GM12878 (cell line): ENCODE results near the gene FAP. TPM values are rescaled to one million over a fixed set of nuclear protein-coding genes. Genes with fewer than 3 reads are reported as not detected.

Experiments used
- ATAC-seq: fragments of 200-7000 bp; cut with Tn5 transposase; 3 replicates; pipeline ENCODE4 v1.9.1; 2020; ENCODE audit warnings: mild to moderate bottlenecking, moderate library complexity
- BruUV-seq: library from RNA; stranded (reverse); fragments of 400-500 nt; replicated peaks from 2 replicates; lab custom pipeline; 2021; lab: Mats Ljungman, UMichigan
- CTCF ChIA-PET: fragments of 300-600 bp; sonication (Branson Sonifier 250); formaldehyde crosslinking; extraction: SDS; loops from one replicate; lab custom pipeline; 2021; ENCODE audit warnings: inconsistent platforms; lab: Yijun Ruan, JAX
- POLR2A ChIA-PET: fragments of 350-600 bp; formaldehyde crosslinking; extraction: SDS; loops from one replicate; lab custom pipeline; 2021; ENCODE audit warnings: inconsistent platforms; lab: Charles Lee
- RAD21 ChIA-PET: fragments of 300-600 bp; sonication (Branson Sonifier 250); formaldehyde crosslinking; loops from one replicate; lab custom pipeline; 2023; ENCODE audit warnings: antibody characterized with exemption; ENCODE audit not compliant: unreplicated experiment; lab: Charles Lee
- SMC1A ChIA-PET: fragments of 300-600 bp; sonication (Branson Sonifier 250); formaldehyde crosslinking; loops from one replicate; lab custom pipeline; 2023; ENCODE audit not compliant: unreplicated experiment, uncharacterized antibody; lab: Charles Lee
- DNase-seq: peaks from one replicate; pipeline ENCODE4 v3.0.0-alpha.2; 2011; ENCODE audit warnings: low read depth, low spot score
- FAIRE-seq: peaks from 3 replicates; lab custom pipeline; 2011; peaks lifted over from hg19 to GRCh38; lab: Jason Lieb, UNC
- H2AFZ ChIP-seq: 2 replicates; pipeline ENCODE4 v1.6.0; 2011; ENCODE audit warnings: low read depth, low read length, control low read depth; ENCODE audit not compliant: control insufficient read depth
- H3K27ac ChIP-seq: 2 replicates; pipeline ENCODE4 v1.5.1; 2011; ENCODE audit warnings: control low read depth; ENCODE audit not compliant: control insufficient read depth, insufficient read depth
- H3K27me3 ChIP-seq, 2 experiments: replicated peaks in 1 of 2; 2 replicates each; pipeline versions ENCODE4 v1.6.0 to v1.6.1; 2011; ENCODE audit warnings: low read length in 1 of 2; ENCODE audit not compliant: control insufficient read depth in 2 of 2, insufficient read depth in 2 of 2
- H3K36me3 ChIP-seq, 2 experiments: 2 replicates each; pipeline ENCODE4 v1.5.1; 2011; ENCODE audit warnings: low read length in 1 of 2; ENCODE audit not compliant: control insufficient read depth in 2 of 2, insufficient read depth in 2 of 2
- H3K4me1 ChIP-seq: 2 replicates; pipeline ENCODE4 v1.6.1; 2011; ENCODE audit warnings: mild to moderate bottlenecking, low read length, moderate library complexity, mixed read lengths; ENCODE audit not compliant: control insufficient read depth, insufficient read depth
- H3K4me2 ChIP-seq: 2 replicates; pipeline ENCODE4 v1.6.0; 2011; ENCODE audit warnings: control low read depth; ENCODE audit not compliant: control insufficient read depth, insufficient read depth
- H3K4me3 ChIP-seq: fragments of 200-600 bp; sonication (generic); 2 replicates; pipeline ENCODE4 v1.5.1; 2016
- H3K79me2 ChIP-seq: 2 replicates; pipeline ENCODE4 v1.6.0; 2011; ENCODE audit warnings: low read length; ENCODE audit not compliant: control insufficient read depth, insufficient read depth
- H3K9ac ChIP-seq: 2 replicates; pipeline ENCODE4 v1.8.0; 2011; ENCODE audit warnings: low read length, control low read depth, mixed read lengths; ENCODE audit not compliant: control insufficient read depth, insufficient read depth
- H3K9me3 ChIP-seq: replicated peaks from 3 replicates; pipeline ENCODE4 v1.5.1; 2011; ENCODE audit warnings: mild to moderate bottlenecking, low read length; ENCODE audit not compliant: control insufficient read depth, insufficient read depth
- H4K20me1 ChIP-seq: 2 replicates; pipeline ENCODE4 v1.6.0; 2011; ENCODE audit not compliant: control insufficient read depth, insufficient read depth
- EZH2 ChIP-seq: IDR thresholded peaks from 2 replicates; pipeline ENCODE4 v1.6.1; 2012; ENCODE audit warnings: low read depth, mild to moderate bottlenecking, control low read depth, inconsistent platforms, low read length, borderline replicate concordance; ENCODE audit not compliant: control insufficient read depth
- IRF4 ChIP-seq: IDR thresholded peaks from 2 replicates; pipeline ENCODE4 v1.6.1; 2011; ENCODE audit warnings: low read depth, low read length
- IRF5 ChIP-seq: fragments of 450-650 bp; IDR thresholded peaks from 2 replicates; pipeline ENCODE4 v1.6.1; 2017; ENCODE audit warnings: borderline replicate concordance
- NKRF ChIP-seq: fragments of 450-650 bp; conservative IDR thresholded peaks from 2 replicates; pipeline ENCODE4 v1.6.1; 2017; ENCODE audit warnings: mild to moderate bottlenecking, moderate library complexity
- RAD51 ChIP-seq: fragments of 450-650 bp; IDR thresholded peaks from 2 replicates; pipeline ENCODE4 v1.6.1; 2016; ENCODE audit warnings: moderate library complexity, mild to moderate bottlenecking, inconsistent platforms
- YBX1 ChIP-seq: fragments of 450-650 bp; IDR thresholded peaks from 2 replicates; pipeline ENCODE4 v1.6.1; 2016; ENCODE audit warnings: antibody characterized with exemption
- WGBS: methylation state at CpG from one replicate; pipeline ENCODE4 v1.1.6; 2016; ENCODE audit warnings: low lambda C conversion rate; ENCODE audit not compliant: insufficient replicate concordance, insufficient coverage; ENCODE audit errors: missing lambda C conversion rate; 5-methylcytosine and 5-hydroxymethylcytosine counted together
- in situ Hi-C: fragments of 300-500 bp; cut with MboI; formaldehyde crosslinking; loops from 9 replicates; pipeline ENCODE4 v1.14.3; 2018; ENCODE audit warnings: mixed read lengths
- intact Hi-C: fragments of 100-400 bp; cut with micrococcal nuclease; formaldehyde crosslinking; loops from one replicate; pipeline ENCODE4 v1.14.2; 2022; ENCODE audit not compliant: unreplicated experiment
- polyA plus RNA-seq, 11 experiments: library from polyadenylated mRNA; depleted of rRNA in 4 of 11; unstranded in 6 of 11; stranded (reverse) in 5 of 11; fragments of >200 nt; fragmentation: Nextera tagmentation in 4 of 11; fragmentation: Illumina TruSeq in 1 of 11; extraction: Ambion mirVana in 4 of 11; extraction: Trizol in 1 of 11; gene quantifications; 1 replicate in 1 of 11; 2 replicates in 10 of 11; pipeline versions ENCODE4 v1.2.1 to v1.2.3, GENCODE V29; 2011 to 2016; ENCODE audit warnings: inconsistent platforms in 2 of 11, missing spikeins in 2 of 11, low read depth in 1 of 11
- total RNA-seq, 4 experiments: library from RNA; depleted of rRNA in 3 of 4; stranded (reverse); fragments of >200 nt in 3 of 4; fragmentation: Illumina TruSeq in 1 of 4; extraction: Trizol in 1 of 4; gene quantifications; 2 replicates each; pipeline versions ENCODE4 v1.2.1 to v1.2.3, GENCODE V29; 2013 to 2021

The FAP gene
- total and polyA plus RNA-seq, 10 of the 15 experiments (the other 5 are each of a cell fraction or from before 2014, with no cell fraction given) = 0.16 TPM; not detected in 9

- Histone ChIP-seq H3K9ac (no peak overlapping the region), H3K9me3 (no peaks in the 10 kb centered on the region), H3K4me2 (no peak overlapping the region), H2AFZ (no peak overlapping the region), H3K79me2 (no peaks in the 10 kb centered on the region), H3K27me3 (no peaks in the 10 kb centered on the region), H3K4me3 (no peak overlapping the region), H3K27ac (no peak overlapping the region), H3K4me1 (peaks cover 7% of the 10 kb centered on the region), H4K20me1 (no peaks in the 10 kb centered on the region), H3K36me3 (no peaks in the 10 kb centered on the region; a peak in 1 of 4 replicates)
- ATAC-seq = no peak
- ChIA-PET SMC1A (interaction anchor here (0.6 to 1.2 kb wide), 2 partner anchors 10 to 1326 kb away, joined by 3 read pairs; no protein-coding TSS in a partner anchor), RAD21 (no interaction called here), CTCF (interaction anchor here (1.2 to 1.6 kb wide), 3 partner anchors 36 to 42 kb away, joined by 3 to 4 read pairs (median 3); no protein-coding TSS in a partner anchor), POLR2A (no interaction called here)
- TF ChIP-seq EZH2 (no peak), IRF4 (no peak), RAD51 (no peak), IRF5 (no peak), YBX1 (no peak), NKRF (no peak)
- intact Hi-C loops = no loop called here
- in situ Hi-C loops = no loop called here
- no TSS peak for BruUV-seq
- DNase-seq = no peak
- FAIRE-seq = no peak
- 0% methylated on average over 1 of the region's 1 CpG for whole genome bisulfite sequencing
Measured at GRCh38 chr2:162257425-162257824, 14.2 kb upstream of the FAP start.
